Nephron (organoid): Measurements from ENCODE around the gene SDF4.

Experiments
- H3K27ac Mint-ChIP-seq, 3 experiments: 2 replicates each; pipeline ENCODE4 v1.8.0; 2020; ENCODE audit warnings: mixed read lengths in 3 of 3, mild to moderate bottlenecking in 2 of 3, moderate library complexity in 1 of 3
- H3K27me3 Mint-ChIP-seq: 2 replicates; pipeline ENCODE4 v1.8.0; 2021; ENCODE audit warnings: low read depth, mild to moderate bottlenecking, moderate library complexity, mixed read lengths
- H3K36me3 Mint-ChIP-seq: 2 replicates; pipeline ENCODE4 v1.8.0; 2020; ENCODE audit warnings: low read depth, mixed read lengths
- H3K4me1 Mint-ChIP-seq: 2 replicates; pipeline ENCODE4 v1.8.0; 2020; ENCODE audit warnings: mixed read lengths
- H3K4me3 Mint-ChIP-seq, 3 experiments: 2 replicates each; pipeline ENCODE4 v1.8.0; 2020; ENCODE audit warnings: mild to moderate bottlenecking in 3 of 3, mixed read lengths in 3 of 3, moderate library complexity in 2 of 3
- H3K9me3 Mint-ChIP-seq: 2 replicates; pipeline ENCODE4 v1.8.0; 2020; ENCODE audit warnings: mixed read lengths
- CTCF ChIP-seq, 3 experiments: fragments of 200-600 bp; sonication (generic); IDR thresholded peaks; one replicate each; pipeline ENCODE4 v1.5.0; 2021; ENCODE audit warnings: antibody characterized with exemption in 3 of 3; ENCODE audit not compliant: unreplicated experiment in 3 of 3

The SDF4 gene

GRCh38 chr1:1175221-1176062, 56.4 kb downstream of the SDF4 start:
- Mint-ChIP-seq H3K4me1 (peaks cover 5% of the 10 kb centered on the region), H3K27me3 (peaks cover 43% of the 10 kb centered on the region), H3K9me3 (no peaks in the 10 kb centered on the region), H3K27ac (no peak overlapping the region), H3K4me3 (no peak overlapping the region), H3K36me3 (no peaks in the 10 kb centered on the region)
- TF ChIP-seq CTCF (IDR thresholded peaks at IDR 0.05; ENCODE audit: unreplicated experiment in 3 of 3), result no peak

GRCh38 chr1:1173793-1174415, 57.9 kb downstream of the SDF4 start, which contains the start of gene TTLL10:
Gene TTLL10, plus strand, starts transcription at chr1:1173880. Its CDS starts 5,336 bp downstream, at chr1:1179216.
- H3K4me1 Mint-ChIP-seq, result peaks cover 11% of the 10 kb centered on the region
- TF ChIP-seq CTCF (IDR thresholded peaks at IDR 0.05; ENCODE audit: unreplicated experiment in 3 of 3), result no peak
- no peaks in the 10 kb centered on the region for H3K9me3 Mint-ChIP-seq
- H3K27ac Mint-ChIP-seq, result no peak within 1 kb of the TSS
- H3K27me3 Mint-ChIP-seq, result peaks cover 46% of the 10 kb centered on the region
- no peaks in the 10 kb centered on the region for H3K36me3 Mint-ChIP-seq
- H3K4me3 Mint-ChIP-seq, result peak within 1 kb of the TSS in 1 of 3 experiments; percentile 25

GRCh38 chr1:1173061-1173792, 58.6 kb downstream of the SDF4 start:
- no peak for TF ChIP-seq CTCF (IDR thresholded peaks at IDR 0.05; ENCODE audit: unreplicated experiment in 3 of 3)
- Mint-ChIP-seq H3K4me1 (peaks cover 11% of the 10 kb centered on the region), H3K4me3 (no peak overlapping the region), H3K36me3 (no peaks in the 10 kb centered on the region), H3K9me3 (no peaks in the 10 kb centered on the region), H3K27ac (no peak overlapping the region), H3K27me3 (peaks cover 46% of the 10 kb centered on the region)

GRCh38 chr1:1171546-1172340, 60.1 kb downstream of the SDF4 start:
- Mint-ChIP-seq H3K27ac (no peak overlapping the region), H3K27me3 (peaks cover 37% of the 10 kb centered on the region), H3K4me1 (peaks cover 7% of the 10 kb centered on the region), H3K36me3 (no peaks in the 10 kb centered on the region), H3K4me3 (no peak overlapping the region), H3K9me3 (no peaks in the 10 kb centered on the region)
- no peak for TF ChIP-seq CTCF (IDR thresholded peaks at IDR 0.05; ENCODE audit: unreplicated experiment in 3 of 3)

- H3K4me3 Mint-ChIP-seq, result no peak overlapping the region
- H3K4me1 Mint-ChIP-seq, result peaks cover 5% of the 10 kb centered on the region
- H3K36me3 Mint-ChIP-seq, result no peaks in the 10 kb centered on the region
- H3K27me3 Mint-ChIP-seq, result peaks cover 33% of the 10 kb centered on the region
- no peak for TF ChIP-seq CTCF (IDR thresholded peaks at IDR 0.05; ENCODE audit: unreplicated experiment in 3 of 3)
- H3K27ac Mint-ChIP-seq, result no peak overlapping the region
- no peaks in the 10 kb centered on the region for H3K9me3 Mint-ChIP-seq
Measured at GRCh38 chr1:1171161-1171545, 60.6 kb downstream of the SDF4 start.
